GM19239 (cell line): ENCODE measurements around the gene THSD4.

Source experiments
- DNase-seq: peaks from one replicate; pipeline ENCODE4 v3.0.0; 2011; ENCODE audit warnings: low spot score; ENCODE audit not compliant: insufficient read length
- FAIRE-seq: peaks from 2 replicates; lab custom pipeline; 2011; peaks lifted over from hg19 to GRCh38; lab: Jason Lieb, UNC

The THSD4 gene

DNA sequence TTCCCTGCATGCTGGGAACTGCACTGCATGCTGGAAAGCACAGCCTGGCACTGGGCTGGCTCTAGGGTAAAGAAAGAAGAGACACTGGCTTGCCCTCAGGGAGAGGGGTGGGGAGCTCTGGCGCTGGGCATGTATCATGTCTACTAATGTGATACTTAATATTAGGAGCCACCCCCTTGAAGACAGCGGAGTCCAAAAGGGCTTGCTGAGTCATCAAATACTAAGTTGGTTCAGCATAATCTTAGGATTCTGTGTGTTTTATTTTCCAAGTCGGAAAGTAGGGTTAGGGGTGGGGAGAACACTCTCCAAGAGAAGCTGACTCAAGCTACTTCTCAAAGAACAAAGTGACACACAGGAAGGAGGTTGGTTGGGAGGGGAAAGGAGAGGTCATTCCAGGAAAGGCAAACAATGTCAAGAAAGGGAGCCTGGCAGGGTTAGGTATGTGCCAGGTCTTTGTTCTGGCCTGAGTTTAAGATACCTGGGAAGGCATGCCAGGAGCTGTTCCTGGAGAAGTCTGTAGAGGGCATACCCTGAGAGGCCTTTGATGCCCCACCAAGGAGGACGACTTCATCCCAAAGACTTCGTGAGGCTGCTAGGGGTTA is 457.3 kb downstream of the THSD4 start:
- no peak for FAIRE-seq
- no peak for DNase-seq

DNA sequence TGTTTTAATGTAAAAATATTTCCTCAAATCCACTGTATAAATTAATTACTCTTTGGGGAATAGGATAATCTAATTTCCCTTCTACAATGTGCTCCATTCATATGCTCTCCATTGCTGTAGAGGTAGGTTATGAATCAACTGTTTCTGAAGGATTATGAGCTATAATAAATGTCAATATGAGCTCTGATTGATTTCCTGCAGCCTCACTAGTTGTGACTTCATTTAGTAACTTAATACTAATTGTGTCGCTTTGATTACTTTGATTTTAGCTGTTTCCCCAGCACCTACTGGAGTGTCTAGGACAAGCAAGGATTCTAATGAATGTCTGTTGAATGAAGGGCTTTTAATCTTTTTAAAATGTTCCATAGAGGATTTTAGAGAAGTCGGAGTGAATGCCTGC is 458.3 kb downstream of the THSD4 start:
- no peak for DNase-seq
- FAIRE-seq, result no peak

- no peak for DNase-seq
- no peak for FAIRE-seq
These were observed 460.3 kb downstream of the THSD4 start for GRCh38 chr15:71575474-71576045.

- no peak for DNase-seq
- no peak for FAIRE-seq
These were observed 461.8 kb downstream of the THSD4 start for GRCh38 chr15:71577071-71577470.

DNA sequence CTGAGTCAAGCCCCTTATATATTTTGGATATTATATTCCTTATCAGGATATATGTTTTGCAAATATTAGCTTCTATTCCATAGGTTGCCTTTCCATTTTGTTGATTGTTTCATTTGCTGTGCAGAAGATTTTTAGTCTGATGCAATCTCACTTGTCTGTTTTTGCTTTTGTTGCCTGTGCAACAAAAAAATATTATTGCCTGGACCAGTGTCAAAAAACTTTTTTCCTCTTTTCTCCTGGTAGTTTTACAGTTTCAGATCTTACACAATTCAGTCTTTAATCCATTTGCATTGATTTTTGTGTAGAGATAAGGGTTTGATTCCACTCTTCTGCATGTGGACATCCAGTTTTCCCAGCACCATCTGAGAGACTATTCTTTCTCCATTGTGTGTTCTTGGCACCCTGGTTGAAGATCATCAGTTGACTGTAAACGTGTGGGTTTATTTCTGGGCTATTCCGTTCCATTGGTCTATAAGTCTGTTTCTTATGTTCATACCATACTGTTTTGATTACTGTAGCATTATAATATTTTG is 466.2 kb downstream of the THSD4 start:
- DNase-seq (no peak), FAIRE-seq (no peak)

GRCh38 chr15:71585159-71585558 is 469.9 kb downstream of the THSD4 start:
- DNase-seq (no peak), FAIRE-seq (no peak)

GRCh38 chr15:71586463-71586862 is 471.2 kb downstream of the THSD4 start:
- FAIRE-seq, result no peak
- DNase-seq, result no peak

- FAIRE-seq, result no peak
- DNase-seq, result no peak
These were observed 473.5 kb downstream of the THSD4 start for GRCh38 chr15:71588746-71589145.

GRCh38 chr15:71591057-71591456 is 475.8 kb downstream of the THSD4 start:
- FAIRE-seq (no peak), DNase-seq (no peak)

GRCh38 chr15:71592203-71592602 is 476.9 kb downstream of the THSD4 start:
- FAIRE-seq (no peak), DNase-seq (no peak)

GRCh38 chr15:71595846-71596553 is 480.7 kb downstream of the THSD4 start:
- no peak for FAIRE-seq
- no peak for DNase-seq

- FAIRE-seq (no peak), DNase-seq (no peak)
These were observed 481.4 kb downstream of the THSD4 start for GRCh38 chr15:71596672-71597071.

- no peak for DNase-seq
- no peak for FAIRE-seq
These were observed 481.9 kb downstream of the THSD4 start for GRCh38 chr15:71597126-71597525.

DNA sequence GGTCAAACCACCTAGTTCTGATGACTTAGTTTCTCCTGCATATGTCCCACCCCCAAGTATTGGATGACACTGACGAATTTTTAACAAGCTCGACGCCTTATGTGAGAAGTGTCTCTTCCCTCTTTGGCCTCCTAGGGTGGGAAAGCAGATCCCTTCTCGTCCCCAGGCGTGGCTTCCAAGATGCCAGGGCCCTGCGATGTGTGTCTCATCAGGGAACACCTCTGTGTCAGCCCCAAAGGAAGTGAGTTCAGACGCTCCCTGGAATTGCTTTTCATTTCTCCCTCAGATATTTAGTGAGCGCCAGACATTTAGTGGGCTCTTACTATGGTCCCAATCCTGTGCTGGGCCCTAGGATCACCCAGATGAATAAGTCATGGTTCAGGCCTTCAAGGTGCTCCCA is 482.4 kb downstream of the THSD4 start:
- no peak for DNase-seq

DNA sequence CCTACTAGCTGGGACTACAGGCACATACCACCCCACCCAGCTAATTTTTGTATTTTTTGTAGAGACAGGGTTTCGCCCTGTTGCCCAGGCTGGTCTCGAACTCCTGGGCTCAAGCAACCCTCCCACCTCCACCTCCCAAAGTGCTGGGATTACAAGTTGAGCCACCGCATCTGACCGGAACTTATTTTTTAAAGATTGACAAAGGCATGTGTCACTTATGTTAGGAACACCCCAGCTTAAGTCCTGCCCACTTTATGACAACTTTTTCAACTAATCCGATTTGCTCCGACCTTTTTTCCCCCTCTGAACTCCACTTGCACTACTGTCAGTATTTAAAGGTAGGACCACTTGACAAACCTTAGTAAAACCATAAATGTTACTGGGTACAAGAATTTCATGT is 483.5 kb downstream of the THSD4 start:
- DNase-seq, result no peak
- no peak for FAIRE-seq

More for the DNA sequence above, 482.4 kb downstream of the THSD4 start:
- no peak for FAIRE-seq

- DNase-seq (no peak), FAIRE-seq (no peak)
These were observed 484.3 kb downstream of the THSD4 start for GRCh38 chr15:71599418-71600151.

DNA sequence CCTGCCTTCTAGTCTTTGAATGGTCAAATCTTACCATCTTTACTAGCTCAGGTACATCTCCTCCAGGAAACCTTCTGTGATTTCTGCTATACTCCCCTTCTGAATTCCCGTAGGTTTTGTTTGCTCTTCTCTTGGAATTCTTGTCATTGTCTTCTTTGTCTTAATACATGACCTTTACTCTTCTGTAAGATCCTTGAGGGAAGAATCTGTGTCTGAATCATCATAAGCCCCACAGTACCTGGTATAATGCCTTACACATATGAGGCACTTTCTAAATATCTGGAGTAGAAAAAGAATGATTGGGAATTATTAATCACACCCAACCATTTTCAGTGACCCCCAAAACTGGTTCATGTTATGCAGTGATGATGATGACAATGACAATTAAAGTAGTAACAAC is 485.0 kb downstream of the THSD4 start:
- FAIRE-seq, result no peak
- no peak for DNase-seq

- DNase-seq (no peak), FAIRE-seq (no peak)
These were observed 486.0 kb downstream of the THSD4 start for GRCh38 chr15:71601038-71601834.

DNA sequence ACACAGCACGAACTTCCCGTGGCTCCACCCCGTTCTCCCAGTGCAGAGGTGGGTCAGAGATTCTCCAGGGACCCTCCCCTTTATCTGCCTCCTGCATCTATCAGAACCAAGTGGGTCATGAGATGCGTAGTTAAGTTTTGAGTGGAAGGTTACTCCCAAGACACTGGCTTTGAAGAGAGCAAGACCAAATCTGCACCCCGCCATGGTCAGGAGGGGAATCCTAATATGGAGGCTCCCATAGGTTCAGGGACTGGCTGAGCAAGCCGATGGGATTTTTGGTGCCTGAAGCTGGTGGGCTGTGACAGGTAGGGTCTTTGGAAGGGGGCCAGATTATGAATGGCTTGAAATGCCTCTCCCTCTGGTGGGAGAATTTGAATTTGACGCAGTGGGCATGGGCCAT is 488.1 kb downstream of the THSD4 start:
- no peak for DNase-seq
- no peak for FAIRE-seq

GRCh38 chr15:71607383-71607782 is 492.1 kb downstream of the THSD4 start:
- FAIRE-seq, result no peak

More at GRCh38 chr15:71607383-71607782, 492.1 kb downstream of the THSD4 start:
- DNase-seq, result no peak
